GM23338 (cell line): ENCODE results near the gene METRNL.

Experiments used
- CREB1 ChIP-seq: fragments of 250-450 bp; sonication (Bioruptor Pico); IDR thresholded peaks from 2 replicates; pipeline ENCODE4 v1.5.0; 2020; ENCODE audit warnings: low read depth, mild to moderate bottlenecking, moderate library complexity
- EZH2 ChIP-seq: fragments of 200-600 bp; sonication (generic); IDR thresholded peaks from one replicate; pipeline ENCODE4 v1.8.0; 2017; ENCODE audit warnings: antibody characterized with exemption, mild to moderate bottlenecking, low read depth; ENCODE audit not compliant: unreplicated experiment
- EZH2phosphoT487 ChIP-seq: fragments of 200-600 bp; sonication (generic); IDR thresholded peaks from one replicate; pipeline ENCODE4 v1.8.1; 2018; ENCODE audit warnings: antibody characterized with exemption; ENCODE audit not compliant: unreplicated experiment
- JUNB ChIP-seq: IDR thresholded peaks from one replicate; pipeline ENCODE4 v1.6.1; 2016; ENCODE audit warnings: antibody characterized with exemption; ENCODE audit not compliant: unreplicated experiment
- NANOG ChIP-seq: IDR thresholded peaks from 2 replicates; pipeline ENCODE4 v1.6.1; 2016; ENCODE audit warnings: antibody characterized with exemption, borderline replicate concordance
- POLR2AphosphoS5 ChIP-seq: IDR thresholded peaks from 2 replicates; pipeline ENCODE4 v1.6.1; 2016; ENCODE audit warnings: antibody characterized with exemption, low read depth
- STAT1 ChIP-seq: IDR thresholded peaks from one replicate; pipeline ENCODE4 v1.6.1; 2016; ENCODE audit warnings: antibody characterized with exemption; ENCODE audit not compliant: unreplicated experiment
- ZNF114 ChIP-seq: fragments of 250-450 bp; sonication (Bioruptor Pico); IDR thresholded peaks from 2 replicates; pipeline ENCODE4 v1.5.0; 2020; ENCODE audit warnings: mild to moderate bottlenecking, moderate library complexity
- ZNF331 ChIP-seq: fragments of 250-450 bp; sonication (Bioruptor Pico); IDR thresholded peaks from 2 replicates; pipeline ENCODE4 v1.5.0; 2020; ENCODE audit warnings: low read depth, mild to moderate bottlenecking, moderate library complexity
- TF ChIP-seq, protein P1 (sequence below), 2 experiments: fragments of 200-600 bp in 1 of 2; sonication (generic) in 1 of 2; conservative IDR thresholded peaks; 2 replicates each; pipeline versions ENCODE4 v1.5.1 to v1.6.1; 2016 to 2017; ENCODE audit warnings: antibody characterized with exemption in 2 of 2, low read depth in 2 of 2, mild to moderate bottlenecking in 2 of 2, moderate library complexity in 1 of 2
- TF ChIP-seq, protein P2 (sequence below): IDR thresholded peaks from one replicate; pipeline ENCODE4 v1.6.1; 2018; ENCODE audit warnings: antibody characterized with exemption; ENCODE audit not compliant: unreplicated experiment
- TF ChIP-seq, protein P3 (sequence below): IDR thresholded peaks from 2 replicates; pipeline ENCODE4 v1.6.1; 2016; ENCODE audit warnings: antibody characterized with exemption
- TF ChIP-seq, protein P4 (sequence below): fragments of 250-450 bp; sonication (Bioruptor Pico); IDR thresholded peaks from 2 replicates; pipeline ENCODE4 v1.5.0; 2020; ENCODE audit warnings: mild to moderate bottlenecking, moderate library complexity

DNA sequence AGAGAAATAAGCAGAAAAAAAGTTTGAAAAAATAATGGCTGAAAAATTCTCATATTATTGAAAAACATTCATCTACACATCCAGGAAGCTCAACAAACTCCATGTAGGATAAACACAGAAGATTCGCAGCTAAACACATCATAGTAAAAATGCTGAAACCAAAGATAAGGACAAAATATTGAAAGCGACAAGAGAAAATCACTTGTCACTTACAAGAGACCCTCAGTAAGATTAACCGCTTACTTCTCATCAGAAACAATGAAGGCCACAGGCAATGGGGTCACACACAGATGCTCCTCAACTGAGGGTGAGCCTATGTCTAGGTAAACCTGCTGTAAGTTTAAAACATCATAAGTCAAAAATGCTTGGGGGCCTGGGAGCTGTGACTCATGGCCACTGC is 38.1 kb upstream of the METRNL start:
- TF ChIP-seq, protein P1, sequence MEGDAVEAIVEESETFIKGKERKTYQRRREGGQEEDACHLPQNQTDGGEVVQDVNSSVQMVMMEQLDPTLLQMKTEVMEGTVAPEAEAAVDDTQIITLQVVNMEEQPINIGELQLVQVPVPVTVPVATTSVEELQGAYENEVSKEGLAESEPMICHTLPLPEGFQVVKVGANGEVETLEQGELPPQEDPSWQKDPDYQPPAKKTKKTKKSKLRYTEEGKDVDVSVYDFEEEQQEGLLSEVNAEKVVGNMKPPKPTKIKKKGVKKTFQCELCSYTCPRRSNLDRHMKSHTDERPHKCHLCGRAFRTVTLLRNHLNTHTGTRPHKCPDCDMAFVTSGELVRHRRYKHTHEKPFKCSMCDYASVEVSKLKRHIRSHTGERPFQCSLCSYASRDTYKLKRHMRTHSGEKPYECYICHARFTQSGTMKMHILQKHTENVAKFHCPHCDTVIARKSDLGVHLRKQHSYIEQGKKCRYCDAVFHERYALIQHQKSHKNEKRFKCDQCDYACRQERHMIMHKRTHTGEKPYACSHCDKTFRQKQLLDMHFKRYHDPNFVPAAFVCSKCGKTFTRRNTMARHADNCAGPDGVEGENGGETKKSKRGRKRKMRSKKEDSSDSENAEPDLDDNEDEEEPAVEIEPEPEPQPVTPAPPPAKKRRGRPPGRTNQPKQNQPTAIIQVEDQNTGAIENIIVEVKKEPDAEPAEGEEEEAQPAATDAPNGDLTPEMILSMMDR (conservative IDR thresholded peaks at IDR 0.05; ENCODE audit: low read depth in 2 of 2) = no peak
- TF ChIP-seq, protein P2, sequence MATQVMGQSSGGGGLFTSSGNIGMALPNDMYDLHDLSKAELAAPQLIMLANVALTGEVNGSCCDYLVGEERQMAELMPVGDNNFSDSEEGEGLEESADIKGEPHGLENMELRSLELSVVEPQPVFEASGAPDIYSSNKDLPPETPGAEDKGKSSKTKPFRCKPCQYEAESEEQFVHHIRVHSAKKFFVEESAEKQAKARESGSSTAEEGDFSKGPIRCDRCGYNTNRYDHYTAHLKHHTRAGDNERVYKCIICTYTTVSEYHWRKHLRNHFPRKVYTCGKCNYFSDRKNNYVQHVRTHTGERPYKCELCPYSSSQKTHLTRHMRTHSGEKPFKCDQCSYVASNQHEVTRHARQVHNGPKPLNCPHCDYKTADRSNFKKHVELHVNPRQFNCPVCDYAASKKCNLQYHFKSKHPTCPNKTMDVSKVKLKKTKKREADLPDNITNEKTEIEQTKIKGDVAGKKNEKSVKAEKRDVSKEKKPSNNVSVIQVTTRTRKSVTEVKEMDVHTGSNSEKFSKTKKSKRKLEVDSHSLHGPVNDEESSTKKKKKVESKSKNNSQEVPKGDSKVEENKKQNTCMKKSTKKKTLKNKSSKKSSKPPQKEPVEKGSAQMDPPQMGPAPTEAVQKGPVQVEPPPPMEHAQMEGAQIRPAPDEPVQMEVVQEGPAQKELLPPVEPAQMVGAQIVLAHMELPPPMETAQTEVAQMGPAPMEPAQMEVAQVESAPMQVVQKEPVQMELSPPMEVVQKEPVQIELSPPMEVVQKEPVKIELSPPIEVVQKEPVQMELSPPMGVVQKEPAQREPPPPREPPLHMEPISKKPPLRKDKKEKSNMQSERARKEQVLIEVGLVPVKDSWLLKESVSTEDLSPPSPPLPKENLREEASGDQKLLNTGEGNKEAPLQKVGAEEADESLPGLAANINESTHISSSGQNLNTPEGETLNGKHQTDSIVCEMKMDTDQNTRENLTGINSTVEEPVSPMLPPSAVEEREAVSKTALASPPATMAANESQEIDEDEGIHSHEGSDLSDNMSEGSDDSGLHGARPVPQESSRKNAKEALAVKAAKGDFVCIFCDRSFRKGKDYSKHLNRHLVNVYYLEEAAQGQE = no peak
- no peak for TF ChIP-seq EZH2
- no peak for TF ChIP-seq POLR2AphosphoS5
- TF ChIP-seq EZH2phosphoT487 = no peak
- TF ChIP-seq JUNB = no peak
- no peak for TF ChIP-seq CREB1 (CRISPR knock-in tag)
- no peak for TF ChIP-seq STAT1
- TF ChIP-seq ZNF331 (CRISPR knock-in tag) = no peak
- TF ChIP-seq, protein P3, sequence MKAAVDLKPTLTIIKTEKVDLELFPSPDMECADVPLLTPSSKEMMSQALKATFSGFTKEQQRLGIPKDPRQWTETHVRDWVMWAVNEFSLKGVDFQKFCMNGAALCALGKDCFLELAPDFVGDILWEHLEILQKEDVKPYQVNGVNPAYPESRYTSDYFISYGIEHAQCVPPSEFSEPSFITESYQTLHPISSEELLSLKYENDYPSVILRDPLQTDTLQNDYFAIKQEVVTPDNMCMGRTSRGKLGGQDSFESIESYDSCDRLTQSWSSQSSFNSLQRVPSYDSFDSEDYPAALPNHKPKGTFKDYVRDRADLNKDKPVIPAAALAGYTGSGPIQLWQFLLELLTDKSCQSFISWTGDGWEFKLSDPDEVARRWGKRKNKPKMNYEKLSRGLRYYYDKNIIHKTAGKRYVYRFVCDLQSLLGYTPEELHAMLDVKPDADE = no peak
- no peak for TF ChIP-seq ZNF114 (CRISPR knock-in tag)
- no peak for TF ChIP-seq NANOG
- TF ChIP-seq, protein P4, sequence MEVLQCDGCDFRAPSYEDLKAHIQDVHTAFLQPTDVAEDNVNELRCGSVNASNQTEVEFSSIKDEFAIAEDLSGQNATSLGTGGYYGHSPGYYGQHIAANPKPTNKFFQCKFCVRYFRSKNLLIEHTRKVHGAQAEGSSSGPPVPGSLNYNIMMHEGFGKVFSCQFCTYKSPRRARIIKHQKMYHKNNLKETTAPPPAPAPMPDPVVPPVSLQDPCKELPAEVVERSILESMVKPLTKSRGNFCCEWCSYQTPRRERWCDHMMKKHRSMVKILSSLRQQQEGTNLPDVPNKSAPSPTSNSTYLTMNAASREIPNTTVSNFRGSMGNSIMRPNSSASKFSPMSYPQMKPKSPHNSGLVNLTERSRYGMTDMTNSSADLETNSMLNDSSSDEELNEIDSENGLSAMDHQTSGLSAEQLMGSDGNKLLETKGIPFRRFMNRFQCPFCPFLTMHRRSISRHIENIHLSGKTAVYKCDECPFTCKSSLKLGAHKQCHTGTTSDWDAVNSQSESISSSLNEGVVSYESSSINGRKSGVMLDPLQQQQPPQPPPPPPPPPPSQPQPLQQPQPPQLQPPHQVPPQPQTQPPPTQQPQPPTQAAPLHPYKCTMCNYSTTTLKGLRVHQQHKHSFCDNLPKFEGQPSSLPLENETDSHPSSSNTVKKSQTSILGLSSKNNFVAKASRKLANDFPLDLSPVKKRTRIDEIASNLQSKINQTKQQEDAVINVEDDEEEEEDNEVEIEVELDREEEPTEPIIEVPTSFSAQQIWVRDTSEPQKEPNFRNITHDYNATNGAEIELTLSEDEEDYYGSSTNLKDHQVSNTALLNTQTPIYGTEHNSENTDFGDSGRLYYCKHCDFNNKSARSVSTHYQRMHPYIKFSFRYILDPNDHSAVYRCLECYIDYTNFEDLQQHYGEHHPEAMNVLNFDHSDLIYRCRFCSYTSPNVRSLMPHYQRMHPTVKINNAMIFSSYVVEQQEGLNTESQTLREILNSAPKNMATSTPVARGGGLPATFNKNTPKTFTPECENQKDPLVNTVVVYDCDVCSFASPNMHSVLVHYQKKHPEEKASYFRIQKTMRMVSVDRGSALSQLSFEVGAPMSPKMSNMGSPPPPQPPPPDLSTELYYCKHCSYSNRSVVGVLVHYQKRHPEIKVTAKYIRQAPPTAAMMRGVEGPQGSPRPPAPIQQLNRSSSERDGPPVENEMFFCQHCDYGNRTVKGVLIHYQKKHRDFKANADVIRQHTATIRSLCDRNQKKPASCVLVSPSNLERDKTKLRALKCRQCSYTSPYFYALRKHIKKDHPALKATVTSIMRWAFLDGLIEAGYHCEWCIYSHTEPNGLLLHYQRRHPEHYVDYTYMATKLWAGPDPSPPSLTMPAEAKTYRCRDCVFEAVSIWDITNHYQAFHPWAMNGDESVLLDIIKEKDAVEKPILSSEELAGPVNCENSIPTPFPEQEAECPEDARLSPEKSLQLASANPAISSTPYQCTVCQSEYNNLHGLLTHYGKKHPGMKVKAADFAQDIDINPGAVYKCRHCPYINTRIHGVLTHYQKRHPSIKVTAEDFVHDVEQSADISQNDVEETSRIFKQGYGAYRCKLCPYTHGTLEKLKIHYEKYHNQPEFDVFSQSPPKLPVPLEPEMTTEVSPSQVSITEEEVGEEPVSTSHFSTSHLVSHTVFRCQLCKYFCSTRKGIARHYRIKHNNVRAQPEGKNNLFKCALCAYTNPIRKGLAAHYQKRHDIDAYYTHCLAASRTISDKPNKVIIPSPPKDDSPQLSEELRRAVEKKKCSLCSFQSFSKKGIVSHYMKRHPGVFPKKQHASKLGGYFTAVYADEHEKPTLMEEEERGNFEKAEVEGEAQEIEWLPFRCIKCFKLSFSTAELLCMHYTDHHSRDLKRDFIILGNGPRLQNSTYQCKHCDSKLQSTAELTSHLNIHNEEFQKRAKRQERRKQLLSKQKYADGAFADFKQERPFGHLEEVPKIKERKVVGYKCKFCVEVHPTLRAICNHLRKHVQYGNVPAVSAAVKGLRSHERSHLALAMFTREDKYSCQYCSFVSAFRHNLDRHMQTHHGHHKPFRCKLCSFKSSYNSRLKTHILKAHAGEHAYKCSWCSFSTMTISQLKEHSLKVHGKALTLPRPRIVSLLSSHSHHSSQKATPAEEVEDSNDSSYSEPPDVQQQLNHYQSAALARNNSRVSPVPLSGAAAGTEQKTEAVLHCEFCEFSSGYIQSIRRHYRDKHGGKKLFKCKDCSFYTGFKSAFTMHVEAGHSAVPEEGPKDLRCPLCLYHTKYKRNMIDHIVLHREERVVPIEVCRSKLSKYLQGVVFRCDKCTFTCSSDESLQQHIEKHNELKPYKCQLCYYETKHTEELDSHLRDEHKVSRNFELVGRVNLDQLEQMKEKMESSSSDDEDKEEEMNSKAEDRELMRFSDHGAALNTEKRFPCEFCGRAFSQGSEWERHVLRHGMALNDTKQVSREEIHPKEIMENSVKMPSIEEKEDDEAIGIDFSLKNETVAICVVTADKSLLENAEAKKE (CRISPR knock-in tag) = no peak
